ENCODE results near the gene CFAP73.
A peak's percentile ranks its signal among the peaks of the same experiment; 100 is the strongest.
"Not testable (repeated sequence)": the region's sequence is repeated elsewhere in the genome, so short reads cannot be mapped to it uniquely, and the experiment has no call there.

The CFAP73 gene

DNA sequence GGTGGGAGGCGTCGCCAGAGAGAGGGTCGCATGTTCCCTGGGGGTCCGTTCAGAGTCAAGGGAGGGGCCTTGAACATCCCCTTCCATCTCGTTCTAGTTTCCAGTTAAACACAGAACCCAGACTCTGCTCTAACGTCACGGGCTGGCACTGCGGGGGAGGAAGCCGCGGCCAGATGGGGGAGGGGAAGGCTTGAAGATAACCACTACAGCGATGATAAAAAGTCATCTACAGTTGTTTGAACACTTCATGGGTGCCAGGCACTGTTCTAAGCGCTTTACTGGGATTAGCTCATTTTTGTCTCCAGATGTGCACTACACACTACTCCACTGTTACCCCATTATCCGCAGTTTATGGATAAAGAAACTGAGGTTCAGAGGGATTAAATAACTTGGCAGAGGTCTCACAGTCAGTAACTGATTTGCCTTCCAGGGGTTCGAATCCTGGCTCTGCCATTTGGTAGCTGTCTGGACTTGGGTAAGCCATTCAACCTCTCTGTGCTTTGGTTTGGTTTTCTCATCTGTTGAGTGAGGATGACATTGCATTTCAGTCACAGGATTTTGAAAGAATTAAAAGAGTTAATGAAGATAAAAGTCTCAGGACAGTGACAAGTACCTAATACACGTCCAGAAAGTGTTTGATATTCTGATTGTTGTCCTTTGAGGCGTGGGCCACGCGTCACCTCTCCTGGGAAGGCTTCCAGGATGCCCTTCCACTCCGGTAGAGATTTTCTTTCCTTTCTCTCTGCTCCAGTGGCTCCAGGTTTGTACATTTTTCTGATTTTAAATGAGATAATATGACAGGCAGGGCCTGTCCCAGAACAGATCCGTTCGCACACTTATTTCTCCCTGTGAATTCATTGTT lies 13.2 kb upstream of the CFAP73 start:
- no peak for FAIRE-seq
- TF ChIP-seq TAF1 (IDR thresholded peaks at IDR 0.05; ENCODE audit: borderline replicate concordance, low read depth, low read length) (no peak), POLR2AphosphoS5 (IDR thresholded peaks at IDR 0.05; ENCODE audit: low read depth, low read length) (no peak), POLR2A (IDR thresholded peaks at IDR 0.05; ENCODE audit: low read depth, low read length) (no peak)
- peak; percentile 2 for DNase-seq (ENCODE audit: insufficient read length)

DNA sequence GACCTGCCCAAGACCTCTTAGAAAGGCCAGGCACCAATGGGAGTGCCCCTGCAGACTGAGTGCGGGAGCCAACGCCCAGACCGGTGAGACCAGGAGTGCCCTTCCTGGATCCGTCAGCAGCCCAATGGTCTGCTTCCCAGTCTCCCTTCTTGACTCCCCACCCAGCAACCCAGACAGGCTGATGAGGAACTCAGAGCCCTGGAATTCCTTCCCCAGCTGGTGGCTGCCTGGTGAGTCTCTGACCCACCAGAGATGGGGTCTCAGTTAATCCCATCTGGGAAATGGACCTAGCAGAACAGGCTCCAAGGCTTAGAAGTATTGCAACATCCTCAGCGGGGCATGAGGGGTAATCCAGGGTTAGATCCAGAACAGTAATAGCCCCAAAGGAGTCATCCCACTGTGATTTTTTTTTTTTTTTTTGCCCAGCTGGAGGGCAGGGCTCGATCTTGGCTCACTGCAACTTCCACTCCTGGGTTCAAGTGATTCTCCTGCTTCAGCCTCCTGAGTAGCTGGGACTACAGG lies 12.5 kb upstream of the CFAP73 start:
- peak; percentile 2 for DNase-seq (ENCODE audit: insufficient read length)
- no peak for TF ChIP-seq POLR2AphosphoS5 (IDR thresholded peaks at IDR 0.05; ENCODE audit: low read depth, low read length)
- no peak for TF ChIP-seq TAF1 (IDR thresholded peaks at IDR 0.05; ENCODE audit: borderline replicate concordance, low read depth, low read length)
- no peak for TF ChIP-seq POLR2A (IDR thresholded peaks at IDR 0.05; ENCODE audit: low read depth, low read length)
- no peak for FAIRE-seq

GRCh38 chr12:113137861-113138783 lies 11.4 kb upstream of the CFAP73 start:
- no peak for DNase-seq (ENCODE audit: insufficient read length)
- no peak for FAIRE-seq
- TF ChIP-seq TAF1 (IDR thresholded peaks at IDR 0.05; ENCODE audit: borderline replicate concordance, low read depth, low read length) (no peak), POLR2AphosphoS5 (IDR thresholded peaks at IDR 0.05; ENCODE audit: low read depth, low read length) (no peak), POLR2A (IDR thresholded peaks at IDR 0.05; ENCODE audit: low read depth, low read length) (no peak)

DNA sequence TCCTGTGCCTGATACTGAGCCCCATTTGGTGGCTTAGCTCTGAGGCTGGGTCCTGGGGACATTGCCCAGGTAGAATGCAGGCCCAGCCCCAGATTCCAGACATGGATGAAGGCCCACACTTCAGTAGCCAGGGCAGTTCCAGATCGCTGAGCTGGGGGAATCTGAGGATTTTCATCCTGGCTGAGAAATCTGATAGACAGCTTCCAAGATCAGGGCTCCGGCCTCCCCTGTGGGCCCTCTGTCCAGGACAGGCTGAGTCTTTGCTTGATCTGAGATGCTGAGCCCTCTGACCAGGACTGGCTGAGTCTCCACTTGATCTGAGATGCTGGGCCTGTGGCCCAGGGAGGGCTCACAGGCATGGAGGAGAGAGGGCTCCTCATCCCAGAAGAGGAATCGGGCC lies 10.7 kb upstream of the CFAP73 start:
- no peak for DNase-seq (ENCODE audit: insufficient read length)
- TF ChIP-seq POLR2A (IDR thresholded peaks at IDR 0.05; ENCODE audit: low read depth, low read length) (no peak), POLR2AphosphoS5 (IDR thresholded peaks at IDR 0.05; ENCODE audit: low read depth, low read length) (no peak), TAF1 (IDR thresholded peaks at IDR 0.05; ENCODE audit: borderline replicate concordance, low read depth, low read length) (no peak)
- FAIRE-seq, result no peak

- TF ChIP-seq POLR2AphosphoS5 (IDR thresholded peaks at IDR 0.05; ENCODE audit: low read depth, low read length), result no peak
- TF ChIP-seq POLR2A (IDR thresholded peaks at IDR 0.05; ENCODE audit: low read depth, low read length), result no peak
- TF ChIP-seq TAF1 (IDR thresholded peaks at IDR 0.05; ENCODE audit: borderline replicate concordance, low read depth, low read length), result no peak
- FAIRE-seq (no peak), DNase-seq (ENCODE audit: insufficient read length) (no peak)
Observed at GRCh38 chr12:113140706-113141105, 8.8 kb upstream of the CFAP73 start.

GRCh38 chr12:113141716-113142115 lies 7.8 kb upstream of the CFAP73 start:
- DNase-seq (ENCODE audit: insufficient read length); FAIRE-seq: not testable (repeated sequence)

- FAIRE-seq (peak; percentile 30), DNase-seq (ENCODE audit: insufficient read length) (peak; percentile 8)
- TF ChIP-seq POLR2A (IDR thresholded peaks at IDR 0.05; ENCODE audit: low read depth, low read length), result no peak
- no peak for TF ChIP-seq POLR2AphosphoS5 (IDR thresholded peaks at IDR 0.05; ENCODE audit: low read depth, low read length)
- TF ChIP-seq TAF1 (IDR thresholded peaks at IDR 0.05; ENCODE audit: borderline replicate concordance, low read depth, low read length), result no peak
Observed at GRCh38 chr12:113142173-113142885, 7.2 kb upstream of the CFAP73 start.

GRCh38 chr12:113142886-113143332 lies 6.6 kb upstream of the CFAP73 start:
- FAIRE-seq (no peak), DNase-seq (ENCODE audit: insufficient read length) (no peak)
- TF ChIP-seq POLR2AphosphoS5 (IDR thresholded peaks at IDR 0.05; ENCODE audit: low read depth, low read length) (no peak), TAF1 (IDR thresholded peaks at IDR 0.05; ENCODE audit: borderline replicate concordance, low read depth, low read length) (no peak), POLR2A (IDR thresholded peaks at IDR 0.05; ENCODE audit: low read depth, low read length) (no peak)

DNA sequence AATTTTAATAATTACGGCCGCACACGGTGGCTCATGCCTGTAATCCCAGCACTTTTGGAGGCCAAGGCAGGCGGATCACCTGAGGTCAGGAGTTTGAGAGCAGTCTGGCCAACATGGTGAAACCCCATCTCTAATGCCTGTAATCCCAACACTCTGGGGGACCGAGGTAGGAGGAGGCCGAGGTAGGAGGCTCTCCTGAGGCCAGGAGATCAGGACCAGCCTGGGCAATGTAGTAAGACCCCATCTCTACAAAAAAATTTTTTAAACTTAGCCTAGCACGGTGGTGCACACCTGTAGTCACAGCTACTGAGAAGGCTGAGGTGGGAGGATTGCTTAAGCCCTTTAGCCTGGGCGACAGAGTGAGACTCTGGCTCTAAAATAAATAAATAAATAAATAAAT lies 5.6 kb upstream of the CFAP73 start:
- TF ChIP-seq TAF1 (IDR thresholded peaks at IDR 0.05; ENCODE audit: borderline replicate concordance, low read depth, low read length) (no peak), POLR2A (IDR thresholded peaks at IDR 0.05; ENCODE audit: low read depth, low read length) (no peak), POLR2AphosphoS5 (IDR thresholded peaks at IDR 0.05; ENCODE audit: low read depth, low read length) (no peak)
- DNase-seq (ENCODE audit: insufficient read length) (no peak), FAIRE-seq (no peak)

DNA sequence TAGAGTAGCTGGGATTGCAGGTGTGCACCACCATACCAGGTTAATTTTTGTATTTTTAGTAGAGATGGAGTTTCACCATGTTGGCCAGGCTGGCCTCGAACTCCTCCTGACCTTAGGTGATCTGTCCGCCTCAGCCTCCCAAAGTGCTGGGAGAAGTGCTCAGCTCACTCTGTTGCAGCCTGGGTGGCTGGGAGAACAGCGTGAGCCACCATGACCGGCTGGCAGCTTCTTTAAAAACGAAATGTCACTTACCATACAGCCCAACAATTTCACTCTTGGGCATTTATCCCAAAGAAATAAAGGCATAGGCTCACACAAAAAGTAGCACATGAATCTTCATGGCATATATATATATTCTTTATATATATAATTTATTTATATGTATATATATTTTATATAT lies 4.7 kb upstream of the CFAP73 start:
- FAIRE-seq, result no peak
- no peak for DNase-seq (ENCODE audit: insufficient read length)
- TF ChIP-seq TAF1 (IDR thresholded peaks at IDR 0.05; ENCODE audit: borderline replicate concordance, low read depth, low read length) (no peak), POLR2AphosphoS5 (IDR thresholded peaks at IDR 0.05; ENCODE audit: low read depth, low read length) (no peak), POLR2A (IDR thresholded peaks at IDR 0.05; ENCODE audit: low read depth, low read length) (no peak)
